Activated naive CD4-positive, alpha-beta T cell treated with anti-CD3 and anti-CD28 coated beads for 36 hours (primary cell): Measurements from ENCODE around the gene SAMD15. TPM values are rescaled to one million over a fixed set of nuclear protein-coding genes. Genes with fewer than 3 reads are reported as not detected.

Source experiments
- CTCF ChIA-PET: fragments of 350-600 bp; sonication (Branson Sonifier 250); formaldehyde crosslinking; loops from one replicate; lab custom pipeline; 2021; ENCODE audit warnings: antibody characterized with exemption; lab: Charles Lee
- DNase-seq: peaks from one replicate; pipeline ENCODE4 v3.0.0-alpha.2; 2020
- H3K27ac Mint-ChIP-seq: one replicate; pipeline ENCODE4 v1.8.0; 2021; ENCODE audit warnings: mild to moderate bottlenecking, mixed read lengths
- H3K27me3 Mint-ChIP-seq: one replicate; pipeline ENCODE4 v1.8.0; 2021; ENCODE audit warnings: low read depth, mixed read lengths
- H3K36me3 Mint-ChIP-seq: one replicate; pipeline ENCODE4 v1.8.0; 2021; ENCODE audit warnings: low read depth, mixed read lengths
- H3K4me1 Mint-ChIP-seq: one replicate; pipeline ENCODE4 v1.8.0; 2021; ENCODE audit warnings: low read depth, mixed read lengths
- H3K4me3 Mint-ChIP-seq: one replicate; pipeline ENCODE4 v1.8.0; 2021; ENCODE audit warnings: mild to moderate bottlenecking, moderate library complexity, mixed read lengths
- H3K9me3 Mint-ChIP-seq: one replicate; pipeline ENCODE4 v1.8.0; 2021; ENCODE audit warnings: mixed read lengths
- intact Hi-C: fragments of 100-400 bp; cut with micrococcal nuclease; formaldehyde crosslinking; loops from one replicate; pipeline ENCODE4 v1.15.1; 2023
- total RNA-seq, 2 experiments: library from RNA; stranded (reverse); gene quantifications; one replicate each; pipeline ENCODE4 v1.2.3, GENCODE V29; 2021

The SAMD15 gene
- total RNA-seq, 2 experiments from 2014 or later = 0.10 TPM; not detected in 1

- Mint-ChIP-seq H3K4me3 (no peak overlapping the region), H3K36me3 (peaks cover 10% of the 10 kb centered on the region), H3K9me3 (no peaks in the 10 kb centered on the region), H3K27me3 (no peaks in the 10 kb centered on the region), H3K27ac (no peak overlapping the region), H3K4me1 (no peaks in the 10 kb centered on the region)
- intact Hi-C loops = no loop called here
- no peak for DNase-seq
- CTCF ChIA-PET = interaction anchor here (0.5 kb wide), 1 partner anchor 259 kb away, joined by 5 read pairs; no protein-coding TSS in a partner anchor
Measured at GRCh38 chr14:77347751-77348150, 29.4 kb upstream of the SAMD15 start.

GRCh38 chr14:77353469-77354141 lies 23.6 kb upstream of the SAMD15 start:
- no peak for DNase-seq
- Mint-ChIP-seq H3K27me3 (no peaks in the 10 kb centered on the region), H3K4me1 (peaks cover 3% of the 10 kb centered on the region), H3K4me3 (no peak overlapping the region), H3K27ac (no peak overlapping the region), H3K36me3 (peaks cover 6% of the 10 kb centered on the region), H3K9me3 (no peaks in the 10 kb centered on the region)
- CTCF ChIA-PET = interaction anchor here (0.7 kb wide), 1 partner anchor 58 kb away, joined by 3 read pairs; no protein-coding TSS in a partner anchor
- intact Hi-C loops = no loop called here

- H3K36me3 Mint-ChIP-seq = peaks cover 1% of the 10 kb centered on the region
- no peaks in the 10 kb centered on the region for H3K27me3 Mint-ChIP-seq
- no peak overlapping the region for H3K27ac Mint-ChIP-seq
- H3K4me3 Mint-ChIP-seq = no peak overlapping the region
- intact Hi-C loops = no loop called here
- no peaks in the 10 kb centered on the region for H3K9me3 Mint-ChIP-seq
- no peak for DNase-seq
- CTCF ChIA-PET = no interaction called here
- H3K4me1 Mint-ChIP-seq = peaks cover 3% of the 10 kb centered on the region
Measured at GRCh38 chr14:77355811-77356210, 21.4 kb upstream of the SAMD15 start.

GRCh38 chr14:77356899-77357298 lies 20.3 kb upstream of the SAMD15 start:
- intact Hi-C loops = no loop called here
- H3K27me3 Mint-ChIP-seq = no peaks in the 10 kb centered on the region
- no peak for DNase-seq
- no peak overlapping the region for H3K27ac Mint-ChIP-seq
- H3K4me3 Mint-ChIP-seq = no peak overlapping the region
- H3K36me3 Mint-ChIP-seq = no peaks in the 10 kb centered on the region
- CTCF ChIA-PET = interaction anchor here (0.6 kb wide), 2 partner anchors 27 to 144 kb away, joined by 3 to 5 read pairs; no protein-coding TSS in a partner anchor
- H3K9me3 Mint-ChIP-seq = no peaks in the 10 kb centered on the region
- peaks cover 5% of the 10 kb centered on the region for H3K4me1 Mint-ChIP-seq

- Mint-ChIP-seq H3K4me3 (no peak overlapping the region), H3K27me3 (no peaks in the 10 kb centered on the region), H3K36me3 (no peaks in the 10 kb centered on the region), H3K9me3 (no peaks in the 10 kb centered on the region), H3K27ac (no peak overlapping the region), H3K4me1 (peaks cover 9% of the 10 kb centered on the region)
- intact Hi-C loops = loop anchor here (2.0 kb wide), 1 partner anchor 15 kb away; no protein-coding TSS in a partner anchor
- CTCF ChIA-PET = interaction anchor here (1.9 kb wide), 1 partner anchor 17 kb away, joined by 4 read pairs; the partner anchor contains the start of genes SAMD15 and TMED8
- DNase-seq = no peak
Measured at GRCh38 chr14:77359626-77360025, 17.6 kb upstream of the SAMD15 start.

GRCh38 chr14:77364146-77364545 lies 13.0 kb upstream of the SAMD15 start:
- H3K9me3 Mint-ChIP-seq = no peaks in the 10 kb centered on the region

GRCh38 chr14:77369285-77369684 lies 7.9 kb upstream of the SAMD15 start:
- intact Hi-C loops = no loop called here
- CTCF ChIA-PET = no interaction called here
- DNase-seq = no peak
- Mint-ChIP-seq H3K4me3 (no peak overlapping the region), H3K36me3 (peaks cover 5% of the 10 kb centered on the region), H3K4me1 (peaks cover 34% of the 10 kb centered on the region), H3K27ac (no peak overlapping the region), H3K9me3 (no peaks in the 10 kb centered on the region), H3K27me3 (no peaks in the 10 kb centered on the region)

More at GRCh38 chr14:77364146-77364545, 13.0 kb upstream of the SAMD15 start:
- no peak for DNase-seq
- CTCF ChIA-PET = interaction anchor here (0.5 kb wide), 1 partner anchor 73 kb away, joined by 3 read pairs; no protein-coding TSS in a partner anchor
- intact Hi-C loops = no loop called here
- Mint-ChIP-seq H3K36me3 (no peaks in the 10 kb centered on the region), H3K4me1 (peaks cover 9% of the 10 kb centered on the region), H3K27me3 (no peaks in the 10 kb centered on the region), H3K4me3 (no peak overlapping the region), H3K27ac (no peak overlapping the region)

GRCh38 chr14:77372304-77372841 lies 4.8 kb upstream of the SAMD15 start:
- Mint-ChIP-seq H3K27ac (no peak overlapping the region), H3K9me3 (peaks cover 2% of the 10 kb centered on the region), H3K27me3 (no peaks in the 10 kb centered on the region), H3K4me1 (peaks cover 48% of the 10 kb centered on the region), H3K4me3 (no peak overlapping the region), H3K36me3 (peaks cover 11% of the 10 kb centered on the region)
- intact Hi-C loops = loop anchor here (1.0 kb wide), 1 partner anchor 51 kb away; the partner anchor contains the start of gene GSTZ1
- no peak for DNase-seq
- CTCF ChIA-PET = no interaction called here

- no peak overlapping the region for H3K27ac Mint-ChIP-seq
- peaks cover 11% of the 10 kb centered on the region for H3K36me3 Mint-ChIP-seq
- intact Hi-C loops = loop anchor here (2.0 to 5.0 kb wide), 3 partner anchors 15 to 1223 kb away; partner anchors contain the start of gene GPATCH2L
- H3K4me1 Mint-ChIP-seq = peaks cover 42% of the 10 kb centered on the region
- H3K27me3 Mint-ChIP-seq = no peaks in the 10 kb centered on the region
- peaks cover 2% of the 10 kb centered on the region for H3K9me3 Mint-ChIP-seq
- DNase-seq = no peak
- H3K4me3 Mint-ChIP-seq = peak overlapping the region; percentile 90
- CTCF ChIA-PET = interaction anchor here (1.1 kb wide), 1 partner anchor 73 kb away, joined by 3 read pairs; no protein-coding TSS in a partner anchor
Measured at GRCh38 chr14:77375164-77375950, 1.8 kb upstream of the SAMD15 start.

- Mint-ChIP-seq H3K27me3 (no peaks in the 10 kb centered on the region), H3K27ac (peak overlapping the region; percentile 80), H3K36me3 (peaks cover 11% of the 10 kb centered on the region), H3K4me3 (peak overlapping the region; percentile 90), H3K9me3 (peaks cover 2% of the 10 kb centered on the region), H3K4me1 (peaks cover 42% of the 10 kb centered on the region)
- CTCF ChIA-PET = interaction anchor here (0.9 to 1.1 kb wide), 2 partner anchors 17 to 73 kb away, joined by 3 to 4 read pairs; no protein-coding TSS in a partner anchor
- intact Hi-C loops = loop anchor here (2.0 to 5.0 kb wide), 4 partner anchors 15 to 1224 kb away; partner anchors contain the start of genes GPATCH2L and SNW1
- DNase-seq = peak; percentile 62
Measured at GRCh38 chr14:77375973-77376770, 1.0 kb upstream of the SAMD15 start.

GRCh38 chr14:77377502-77377844 lies 294 bp downstream of the SAMD15 start:
- DNase-seq = no peak
- intact Hi-C loops = loop anchor here (1.0 to 5.0 kb wide), 8 partner anchors 56 to 1225 kb away; partner anchors contain the start of genes ADCK1, CIPC, GPATCH2L and GSTZ1
- H3K4me3 Mint-ChIP-seq = no peak overlapping the region
- CTCF ChIA-PET = interaction anchor here (0.9 to 1.0 kb wide), 2 partner anchors 61 to 329 kb away, joined by 3 read pairs; no protein-coding TSS in a partner anchor
- H3K9me3 Mint-ChIP-seq = peaks cover 2% of the 10 kb centered on the region
- no peak overlapping the region for H3K27ac Mint-ChIP-seq
- H3K27me3 Mint-ChIP-seq = no peaks in the 10 kb centered on the region
- H3K36me3 Mint-ChIP-seq = peaks cover 11% of the 10 kb centered on the region
- peaks cover 34% of the 10 kb centered on the region for H3K4me1 Mint-ChIP-seq
